GM12878 (cell line): Measurements from ENCODE around the gene RCE1. TPM values are rescaled to one million over a fixed set of nuclear protein-coding genes. Genes with fewer than 3 reads are reported as not detected.

Experiments
- ATAC-seq: fragments of 200-7000 bp; cut with Tn5 transposase; 3 replicates; pipeline ENCODE4 v1.9.1; 2020; ENCODE audit warnings: mild to moderate bottlenecking, moderate library complexity
- BruUV-seq: library from RNA; stranded (reverse); fragments of 400-500 nt; replicated peaks from 2 replicates; lab custom pipeline; 2021; lab: Mats Ljungman, UMichigan
- CTCF ChIA-PET: fragments of 300-600 bp; sonication (Branson Sonifier 250); formaldehyde crosslinking; extraction: SDS; loops from one replicate; lab custom pipeline; 2021; ENCODE audit warnings: inconsistent platforms; lab: Yijun Ruan, JAX
- POLR2A ChIA-PET: fragments of 350-600 bp; formaldehyde crosslinking; extraction: SDS; loops from one replicate; lab custom pipeline; 2021; ENCODE audit warnings: inconsistent platforms; lab: Charles Lee
- RAD21 ChIA-PET: fragments of 300-600 bp; sonication (Branson Sonifier 250); formaldehyde crosslinking; loops from one replicate; lab custom pipeline; 2023; ENCODE audit warnings: antibody characterized with exemption; ENCODE audit not compliant: unreplicated experiment; lab: Charles Lee
- SMC1A ChIA-PET: fragments of 300-600 bp; sonication (Branson Sonifier 250); formaldehyde crosslinking; loops from one replicate; lab custom pipeline; 2023; ENCODE audit not compliant: unreplicated experiment, uncharacterized antibody; lab: Charles Lee
- DNase-seq: peaks from one replicate; pipeline ENCODE4 v3.0.0-alpha.2; 2011; ENCODE audit warnings: low read depth, low spot score
- FAIRE-seq: peaks from 3 replicates; lab custom pipeline; 2011; peaks lifted over from hg19 to GRCh38; lab: Jason Lieb, UNC
- H2AFZ ChIP-seq: 2 replicates; pipeline ENCODE4 v1.6.0; 2011; ENCODE audit warnings: low read depth, low read length, control low read depth; ENCODE audit not compliant: control insufficient read depth
- H3K27ac ChIP-seq: 2 replicates; pipeline ENCODE4 v1.5.1; 2011; ENCODE audit warnings: control low read depth; ENCODE audit not compliant: control insufficient read depth, insufficient read depth
- H3K27me3 ChIP-seq, 2 experiments: replicated peaks in 1 of 2; 2 replicates each; pipeline versions ENCODE4 v1.6.0 to v1.6.1; 2011; ENCODE audit warnings: low read length in 1 of 2; ENCODE audit not compliant: control insufficient read depth in 2 of 2, insufficient read depth in 2 of 2
- H3K36me3 ChIP-seq, 2 experiments: 2 replicates each; pipeline ENCODE4 v1.5.1; 2011; ENCODE audit warnings: low read length in 1 of 2; ENCODE audit not compliant: control insufficient read depth in 2 of 2, insufficient read depth in 2 of 2
- H3K4me1 ChIP-seq: 2 replicates; pipeline ENCODE4 v1.6.1; 2011; ENCODE audit warnings: mild to moderate bottlenecking, low read length, moderate library complexity, mixed read lengths; ENCODE audit not compliant: control insufficient read depth, insufficient read depth
- H3K4me2 ChIP-seq: 2 replicates; pipeline ENCODE4 v1.6.0; 2011; ENCODE audit warnings: control low read depth; ENCODE audit not compliant: control insufficient read depth, insufficient read depth
- H3K4me3 ChIP-seq: fragments of 200-600 bp; sonication (generic); 2 replicates; pipeline ENCODE4 v1.5.1; 2016
- H3K79me2 ChIP-seq: 2 replicates; pipeline ENCODE4 v1.6.0; 2011; ENCODE audit warnings: low read length; ENCODE audit not compliant: control insufficient read depth, insufficient read depth
- H3K9ac ChIP-seq: 2 replicates; pipeline ENCODE4 v1.8.0; 2011; ENCODE audit warnings: low read length, control low read depth, mixed read lengths; ENCODE audit not compliant: control insufficient read depth, insufficient read depth
- H3K9me3 ChIP-seq: replicated peaks from 3 replicates; pipeline ENCODE4 v1.5.1; 2011; ENCODE audit warnings: mild to moderate bottlenecking, low read length; ENCODE audit not compliant: control insufficient read depth, insufficient read depth
- H4K20me1 ChIP-seq: 2 replicates; pipeline ENCODE4 v1.6.0; 2011; ENCODE audit not compliant: control insufficient read depth, insufficient read depth
- BCL11A ChIP-seq: IDR thresholded peaks from 2 replicates; pipeline ENCODE4 v1.6.1; 2011; ENCODE audit warnings: low read depth, low read length
- BMI1 ChIP-seq: fragments of 450-650 bp; IDR thresholded peaks from 2 replicates; pipeline ENCODE4 v1.6.1; 2016; ENCODE audit warnings: mild to moderate bottlenecking, moderate library complexity, borderline replicate concordance
- FOXM1 ChIP-seq: IDR thresholded peaks from 2 replicates; pipeline ENCODE4 v1.6.1; 2012; ENCODE audit warnings: low read depth, mild to moderate bottlenecking, inconsistent platforms, low read length, moderate library complexity
- MYB ChIP-seq: fragments of 150-350 bp; IDR thresholded peaks from 2 replicates; pipeline ENCODE4 v1.6.1; 2014; ENCODE audit warnings: mild to moderate bottlenecking, low read depth, low read length, borderline replicate concordance
- NFXL1 ChIP-seq: fragments of 450-650 bp; IDR thresholded peaks from 2 replicates; pipeline ENCODE4 v1.6.1; 2017; ENCODE audit warnings: antibody characterized with exemption, mild to moderate bottlenecking, borderline replicate concordance
- NFYB ChIP-seq: IDR thresholded peaks from 2 replicates; pipeline ENCODE4 v1.6.1; 2011; ENCODE audit warnings: low read depth, mild to moderate bottlenecking, low read length, improper control_type of control experiment, moderate library complexity; ENCODE audit not compliant: insufficient read depth
- NKRF ChIP-seq: fragments of 450-650 bp; conservative IDR thresholded peaks from 2 replicates; pipeline ENCODE4 v1.6.1; 2017; ENCODE audit warnings: mild to moderate bottlenecking, moderate library complexity
- SKIL ChIP-seq: fragments of 450-650 bp; IDR thresholded peaks from 2 replicates; pipeline ENCODE4 v1.6.1; 2017; ENCODE audit warnings: mild to moderate bottlenecking, low read depth, inconsistent platforms; ENCODE audit not compliant: poor library complexity, severe bottlenecking
- TAF1 ChIP-seq: IDR thresholded peaks from 2 replicates; pipeline ENCODE4 v1.6.1; 2011; ENCODE audit warnings: mild to moderate bottlenecking, low read depth, low read length, borderline replicate concordance
- WRNIP1 ChIP-seq: IDR thresholded peaks from 2 replicates; pipeline ENCODE4 v1.6.1; 2011; ENCODE audit warnings: low read depth, low read length, improper control_type of control experiment, borderline replicate concordance
- ZBTB33 ChIP-seq: fragments of 450-650 bp; IDR thresholded peaks from 2 replicates; pipeline ENCODE4 v1.6.1; 2017; ENCODE audit warnings: mild to moderate bottlenecking
- ZNF622 ChIP-seq: fragments of 450-650 bp; IDR thresholded peaks from 2 replicates; pipeline ENCODE4 v1.6.1; 2017; ENCODE audit warnings: mild to moderate bottlenecking, inconsistent platforms
- ZSCAN29 ChIP-seq: fragments of 450-650 bp; IDR thresholded peaks from 2 replicates; pipeline ENCODE4 v1.6.1; 2017; ENCODE audit warnings: mild to moderate bottlenecking, moderate library complexity
- WGBS: methylation state at CpG from one replicate; pipeline ENCODE4 v1.1.6; 2016; ENCODE audit warnings: low lambda C conversion rate; ENCODE audit not compliant: insufficient replicate concordance, insufficient coverage; ENCODE audit errors: missing lambda C conversion rate; 5-methylcytosine and 5-hydroxymethylcytosine counted together
- in situ Hi-C: fragments of 300-500 bp; cut with MboI; formaldehyde crosslinking; loops from 9 replicates; pipeline ENCODE4 v1.14.3; 2018; ENCODE audit warnings: mixed read lengths
- intact Hi-C: fragments of 100-400 bp; cut with micrococcal nuclease; formaldehyde crosslinking; loops from one replicate; pipeline ENCODE4 v1.14.2; 2022; ENCODE audit not compliant: unreplicated experiment
- polyA plus RNA-seq, 11 experiments: library from polyadenylated mRNA; depleted of rRNA in 4 of 11; unstranded in 6 of 11; stranded (reverse) in 5 of 11; fragments of >200 nt; fragmentation: Nextera tagmentation in 4 of 11; fragmentation: Illumina TruSeq in 1 of 11; extraction: Ambion mirVana in 4 of 11; extraction: Trizol in 1 of 11; gene quantifications; 1 replicate in 1 of 11; 2 replicates in 10 of 11; pipeline versions ENCODE4 v1.2.1 to v1.2.3, GENCODE V29; 2011 to 2016; ENCODE audit warnings: inconsistent platforms in 2 of 11, missing spikeins in 2 of 11, low read depth in 1 of 11
- total RNA-seq, 4 experiments: library from RNA; depleted of rRNA in 3 of 4; stranded (reverse); fragments of >200 nt in 3 of 4; fragmentation: Illumina TruSeq in 1 of 4; extraction: Trizol in 1 of 4; gene quantifications; 2 replicates each; pipeline versions ENCODE4 v1.2.1 to v1.2.3, GENCODE V29; 2013 to 2021

RCE1 gene
- total and polyA plus RNA-seq, 10 of the 15 experiments (the other 5 are each of a cell fraction or from before 2014, with no cell fraction given): 0.79 to 32.9 (median 16.4) TPM

DNA sequence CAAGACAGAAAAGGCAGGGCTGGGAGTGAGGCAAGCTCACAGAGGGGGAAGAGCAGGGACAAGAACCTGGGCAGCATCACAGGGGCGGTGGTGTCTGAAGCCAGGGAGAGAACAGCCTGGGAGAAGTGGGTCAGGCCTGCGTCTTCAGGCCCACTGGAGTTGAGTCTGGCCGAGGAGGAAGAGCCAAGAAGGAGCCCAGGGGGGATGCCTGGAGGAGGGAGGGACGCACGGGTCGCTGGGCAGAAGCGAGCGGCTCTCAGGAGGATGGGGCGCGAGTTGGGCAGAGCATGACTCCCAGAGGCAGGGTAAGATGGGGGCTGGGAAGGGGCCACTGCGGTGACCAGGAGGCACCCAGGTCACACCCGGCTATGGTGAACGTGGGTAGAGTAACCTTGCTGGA lies 32.1 kb downstream of the RCE1 start:
- no peaks in the 10 kb centered on the region for H4K20me1 ChIP-seq
- H3K9me3 ChIP-seq: no peaks in the 10 kb centered on the region
- H3K9ac ChIP-seq: no peak overlapping the region
- no peak for DNase-seq
- no peak overlapping the region for H3K27ac ChIP-seq
- BruUV-seq: no TSS peak
- TF ChIP-seq BCL11A (no peak), MYB (no peak), FOXM1 (no peak), TAF1 (no peak), NKRF (no peak), ZBTB33 (no peak), WRNIP1 (no peak), ZSCAN29 (no peak), BMI1 (no peak), NFYB (no peak), ZNF622 (no peak), SKIL (no peak), NFXL1 (no peak)
- TF ChIP-seq, all 136 proteins: peak for 0
- Histone ChIP-seq H2AFZ (no peak overlapping the region), H3K4me1 (peaks cover under 1% of the 10 kb centered on the region; the same call in 1 of the 2 replicates), H3K79me2 (no peaks in the 10 kb centered on the region), H3K4me3 (no peak overlapping the region), H3K4me2 (no peak overlapping the region), H3K27me3 (no peaks in the 10 kb centered on the region), H3K36me3 (no peaks in the 10 kb centered on the region)
- POLR2A ChIA-PET: no interaction called here
- in situ Hi-C loops (no loop called here), intact Hi-C loops (no loop called here)
- CTCF ChIA-PET: no interaction called here
- FAIRE-seq: no peak
- SMC1A ChIA-PET: no interaction called here
- 50% methylated on average over 13 of the region's 13 CpGs for WGBS
- RAD21 ChIA-PET: no interaction called here
- no peak for ATAC-seq
